ENCODE measurements around the gene CTNNB1. TPM values are rescaled to one million over a fixed set of nuclear protein-coding genes. Genes with fewer than 3 reads are reported as not detected.

CTNNB1 gene
- total RNA-seq, 1 experiment from 2014 or later: 460 TPM

DNA sequence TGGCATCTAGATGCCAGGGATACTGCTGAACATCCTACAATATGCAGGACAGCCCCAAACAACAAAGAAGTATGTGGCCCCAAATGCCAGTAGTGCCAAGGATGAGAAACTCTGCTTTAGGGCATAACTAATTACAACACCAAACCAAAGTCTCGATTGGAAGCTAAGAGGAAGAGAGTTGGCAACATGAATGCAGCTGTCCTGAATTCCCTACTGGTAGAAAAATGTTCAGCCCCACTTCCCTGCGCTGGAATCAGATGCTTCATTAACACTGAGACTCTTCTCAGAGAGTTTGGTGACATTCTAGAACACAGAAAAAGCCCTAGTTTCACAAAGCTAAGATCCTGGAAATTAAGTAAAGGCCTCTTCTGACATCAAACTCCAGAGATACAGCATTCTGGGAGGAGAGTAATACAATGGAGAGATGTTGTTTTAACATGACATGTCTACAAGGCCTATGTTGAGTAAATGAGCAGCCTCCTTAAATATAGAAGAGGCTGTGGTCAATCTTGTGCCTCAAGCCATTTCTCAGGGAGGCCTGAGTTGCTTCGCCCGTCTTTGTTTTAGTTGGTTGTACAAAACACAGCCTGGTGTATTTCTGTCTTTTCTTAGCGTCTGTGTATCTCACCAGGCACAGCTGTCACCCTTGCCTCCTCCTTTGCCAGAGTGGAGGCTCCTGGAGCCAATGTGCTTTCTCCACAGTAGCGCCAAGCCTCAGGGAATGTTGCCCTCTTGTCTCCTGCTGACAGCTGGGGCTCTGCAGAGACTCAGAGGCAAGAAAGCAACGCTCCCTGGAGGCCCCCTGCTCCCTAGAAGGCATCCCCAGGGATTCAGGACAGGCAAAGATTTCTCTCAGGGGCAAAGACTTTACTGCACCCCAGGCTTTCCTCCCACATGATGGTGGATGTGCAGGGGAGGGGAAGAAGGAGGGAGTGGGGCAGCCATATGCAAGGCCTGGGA lies 25.1 kb upstream of the CTNNB1 start:
- DNase-seq: no peak
- Histone ChIP-seq H3K4me1 (ENCODE audit: insufficient read depth, low read length) (no peaks in the 10 kb centered on the region), H3K4me3 (ENCODE audit: low read length) (no peak overlapping the region), H2AFZ (ENCODE audit: low read length) (no peak overlapping the region), H3F3A (ENCODE audit: low read length, unreplicated experiment) (no peaks in the 10 kb centered on the region), H3K36me3 (ENCODE audit: low read depth, low read length) (no peaks in the 10 kb centered on the region), H3K27me3 (ENCODE audit: low read length) (peaks cover 13% of the 10 kb centered on the region; the same call in 1 of the 2 replicates), H3K79me2 (ENCODE audit: low read length) (no peaks in the 10 kb centered on the region), H3K27ac (ENCODE audit: low read length) (no peak overlapping the region), H4K20me1 (ENCODE audit: low read length) (no peaks in the 10 kb centered on the region), H3K4me2 (ENCODE audit: low read length) (no peak overlapping the region), H3K9me2 (replicated peaks; ENCODE audit: low read length) (no peaks in the 10 kb centered on the region), H3K9ac (ENCODE audit: low read length) (no peak overlapping the region), H3K9me3 (ENCODE audit: low read length) (no peaks in the 10 kb centered on the region)
- intact Hi-C loops (cut with micrococcal nuclease): no loop called here
- ATAC-seq: no peak
- no TSS peak for BruUV-seq (replicated peaks)
- POLR2A ChIA-PET (ENCODE audit: unreplicated experiment): no interaction called here
- CTCF ChIA-PET: no interaction called here
- TF ChIP-seq EZH2phosphoT487 (IDR thresholded peaks at IDR 0.05; ENCODE audit: borderline replicate concordance, low read length): no peak
- TF ChIP-seq EZH2 (IDR thresholded peaks at IDR 0.05; ENCODE audit: low read length, unreplicated experiment): no peak
- TF ChIP-seq, protein P1, sequence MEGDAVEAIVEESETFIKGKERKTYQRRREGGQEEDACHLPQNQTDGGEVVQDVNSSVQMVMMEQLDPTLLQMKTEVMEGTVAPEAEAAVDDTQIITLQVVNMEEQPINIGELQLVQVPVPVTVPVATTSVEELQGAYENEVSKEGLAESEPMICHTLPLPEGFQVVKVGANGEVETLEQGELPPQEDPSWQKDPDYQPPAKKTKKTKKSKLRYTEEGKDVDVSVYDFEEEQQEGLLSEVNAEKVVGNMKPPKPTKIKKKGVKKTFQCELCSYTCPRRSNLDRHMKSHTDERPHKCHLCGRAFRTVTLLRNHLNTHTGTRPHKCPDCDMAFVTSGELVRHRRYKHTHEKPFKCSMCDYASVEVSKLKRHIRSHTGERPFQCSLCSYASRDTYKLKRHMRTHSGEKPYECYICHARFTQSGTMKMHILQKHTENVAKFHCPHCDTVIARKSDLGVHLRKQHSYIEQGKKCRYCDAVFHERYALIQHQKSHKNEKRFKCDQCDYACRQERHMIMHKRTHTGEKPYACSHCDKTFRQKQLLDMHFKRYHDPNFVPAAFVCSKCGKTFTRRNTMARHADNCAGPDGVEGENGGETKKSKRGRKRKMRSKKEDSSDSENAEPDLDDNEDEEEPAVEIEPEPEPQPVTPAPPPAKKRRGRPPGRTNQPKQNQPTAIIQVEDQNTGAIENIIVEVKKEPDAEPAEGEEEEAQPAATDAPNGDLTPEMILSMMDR (conservative IDR thresholded peaks at IDR 0.05; ENCODE audit: low read depth, low read length): no peak

DNA sequence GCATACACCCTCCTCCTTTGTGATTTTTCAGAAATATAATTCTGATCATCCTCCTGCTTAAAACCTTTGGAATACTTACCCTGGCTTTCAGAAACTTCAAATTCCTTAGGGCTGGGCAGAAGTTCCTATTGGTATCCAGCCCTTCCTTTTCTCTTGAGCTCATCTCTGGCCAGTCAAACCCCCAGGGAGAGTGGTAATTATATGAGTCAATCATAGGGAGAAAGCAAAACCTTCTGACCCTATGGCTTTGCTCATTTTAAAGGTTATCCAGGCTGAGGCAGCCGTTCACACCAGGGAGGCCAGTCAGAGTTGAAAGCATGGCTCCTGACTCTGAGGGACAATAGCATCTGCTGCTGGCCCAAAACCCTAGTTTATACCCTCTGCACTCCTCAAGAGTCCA lies 23.9 kb upstream of the CTNNB1 start:
- intact Hi-C loops (cut with micrococcal nuclease): no loop called here
- ChIA-PET POLR2A (ENCODE audit: unreplicated experiment) (no interaction called here), CTCF (no interaction called here)
- Histone ChIP-seq H3K27ac (ENCODE audit: low read length) (no peak overlapping the region), H3K27me3 (ENCODE audit: low read length) (peaks cover 13% of the 10 kb centered on the region), H3K79me2 (ENCODE audit: low read length) (no peaks in the 10 kb centered on the region), H3K9ac (ENCODE audit: low read length) (no peak overlapping the region), H3K9me2 (replicated peaks; ENCODE audit: low read length) (no peaks in the 10 kb centered on the region), H2AFZ (ENCODE audit: low read length) (no peak overlapping the region), H3F3A (ENCODE audit: low read length, unreplicated experiment) (no peaks in the 10 kb centered on the region), H3K4me3 (ENCODE audit: low read length) (no peak overlapping the region), H3K4me1 (ENCODE audit: insufficient read depth, low read length) (no peaks in the 10 kb centered on the region), H3K4me2 (ENCODE audit: low read length) (no peak overlapping the region), H3K9me3 (ENCODE audit: low read length) (no peaks in the 10 kb centered on the region), H4K20me1 (ENCODE audit: low read length) (no peaks in the 10 kb centered on the region), H3K36me3 (ENCODE audit: low read depth, low read length) (no peaks in the 10 kb centered on the region)
- BruUV-seq (replicated peaks): no TSS peak
- DNase-seq: no peak
- TF ChIP-seq EZH2phosphoT487 (IDR thresholded peaks at IDR 0.05; ENCODE audit: borderline replicate concordance, low read length) (no peak), EZH2 (IDR thresholded peaks at IDR 0.05; ENCODE audit: low read length, unreplicated experiment) (no peak)
- TF ChIP-seq, protein P1 (conservative IDR thresholded peaks at IDR 0.05; ENCODE audit: low read depth, low read length): no peak
- no peak for ATAC-seq

DNA sequence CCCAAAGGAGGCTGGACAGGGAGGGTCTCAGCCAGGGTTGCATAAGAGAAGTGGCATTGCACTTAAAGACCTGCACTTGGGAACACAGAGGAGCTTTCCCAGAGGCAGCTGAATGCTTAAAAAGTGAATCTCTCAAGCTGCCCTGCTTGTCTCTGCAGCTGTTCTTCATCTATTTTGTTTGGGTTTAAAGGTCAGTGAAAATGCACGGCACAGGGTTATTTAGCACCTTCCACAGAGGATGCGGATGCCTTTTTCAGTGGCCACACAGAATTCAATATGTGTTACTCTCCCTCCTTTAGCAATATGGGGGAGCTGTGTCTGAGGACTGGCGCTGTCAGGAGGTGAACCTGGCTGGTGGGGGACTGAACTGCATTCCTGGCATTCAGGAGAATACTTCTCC lies 22.7 kb upstream of the CTNNB1 start:
- Histone ChIP-seq H3F3A (ENCODE audit: low read length, unreplicated experiment) (no peaks in the 10 kb centered on the region), H3K9me3 (ENCODE audit: low read length) (no peaks in the 10 kb centered on the region), H2AFZ (ENCODE audit: low read length) (no peak overlapping the region), H3K4me2 (ENCODE audit: low read length) (peak overlapping the region; percentile 17; the same call in 1 of the 2 replicates), H4K20me1 (ENCODE audit: low read length) (no peaks in the 10 kb centered on the region), H3K9ac (ENCODE audit: low read length) (no peak overlapping the region), H3K36me3 (ENCODE audit: low read depth, low read length) (no peaks in the 10 kb centered on the region), H3K27ac (ENCODE audit: low read length) (no peak overlapping the region), H3K9me2 (replicated peaks; ENCODE audit: low read length) (no peaks in the 10 kb centered on the region), H3K4me3 (ENCODE audit: low read length) (no peak overlapping the region), H3K4me1 (ENCODE audit: insufficient read depth, low read length) (no peaks in the 10 kb centered on the region), H3K79me2 (ENCODE audit: low read length) (no peaks in the 10 kb centered on the region), H3K27me3 (ENCODE audit: low read length) (peaks cover 9% of the 10 kb centered on the region)
- ChIA-PET CTCF (no interaction called here), POLR2A (ENCODE audit: unreplicated experiment) (interaction anchor here (0.6 kb wide), 1 partner anchor 38 kb away, joined by 3 read pairs; no protein-coding TSS in a partner anchor)
- DNase-seq (no peak), ATAC-seq (no peak)
- no TSS peak for BruUV-seq (replicated peaks)
- TF ChIP-seq EZH2 (IDR thresholded peaks at IDR 0.05; ENCODE audit: low read length, unreplicated experiment): no peak
- TF ChIP-seq, protein P1 (conservative IDR thresholded peaks at IDR 0.05; ENCODE audit: low read depth, low read length): no peak
- TF ChIP-seq EZH2phosphoT487 (IDR thresholded peaks at IDR 0.05; ENCODE audit: borderline replicate concordance, low read length): no peak
- intact Hi-C loops (cut with micrococcal nuclease): no loop called here
